Activated naive CD4-positive, alpha-beta T cell treated with anti-CD3 and anti-CD28 coated beads, Interleukin-2, amount 50 U/mL, for 24 hours (primary cell): Measurements from ENCODE around the gene ADI1.

Experiments
- H3K27ac Mint-ChIP-seq: one replicate; pipeline ENCODE4 v1.8.0; 2021; ENCODE audit warnings: mild to moderate bottlenecking, mixed read lengths
- H3K27me3 Mint-ChIP-seq: one replicate; pipeline ENCODE4 v1.8.0; 2021; ENCODE audit warnings: mixed read lengths
- H3K36me3 Mint-ChIP-seq: one replicate; pipeline ENCODE4 v1.8.0; 2021; ENCODE audit warnings: mixed read lengths
- H3K4me1 Mint-ChIP-seq: one replicate; pipeline ENCODE4 v1.8.0; 2021; ENCODE audit warnings: mixed read lengths
- H3K4me3 Mint-ChIP-seq: one replicate; pipeline ENCODE4 v1.8.0; 2021; ENCODE audit warnings: mild to moderate bottlenecking, mixed read lengths
- H3K9me3 Mint-ChIP-seq: one replicate; pipeline ENCODE4 v1.8.0; 2021; ENCODE audit warnings: mixed read lengths

ADI1 gene

DNA sequence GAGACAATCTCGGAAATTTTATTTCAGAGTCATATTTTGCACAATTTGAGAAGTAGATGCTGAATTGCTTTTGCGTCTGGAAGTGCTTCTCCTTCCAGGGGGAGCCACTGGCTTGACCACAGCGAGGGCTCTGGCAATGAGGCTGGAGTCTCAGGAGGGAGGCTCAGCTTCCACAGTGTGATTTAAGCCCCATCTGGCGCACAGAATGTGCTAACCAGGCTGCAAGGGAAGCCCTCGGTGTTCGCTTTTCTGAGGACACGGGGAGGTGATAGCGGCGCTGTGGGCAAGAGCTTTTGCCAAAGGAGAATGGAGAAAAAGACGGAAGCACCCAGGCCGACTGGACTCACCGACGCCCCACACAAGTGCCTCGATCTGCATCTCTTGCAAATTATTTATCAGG is 52.4 kb downstream of the ADI1 start:
- Mint-ChIP-seq H3K36me3 (peaks cover 13% of the 10 kb centered on the region), H3K9me3 (no peaks in the 10 kb centered on the region), H3K4me3 (no peak overlapping the region), H3K27me3 (no peaks in the 10 kb centered on the region), H3K27ac (no peak overlapping the region), H3K4me1 (peaks cover 3% of the 10 kb centered on the region)

DNA sequence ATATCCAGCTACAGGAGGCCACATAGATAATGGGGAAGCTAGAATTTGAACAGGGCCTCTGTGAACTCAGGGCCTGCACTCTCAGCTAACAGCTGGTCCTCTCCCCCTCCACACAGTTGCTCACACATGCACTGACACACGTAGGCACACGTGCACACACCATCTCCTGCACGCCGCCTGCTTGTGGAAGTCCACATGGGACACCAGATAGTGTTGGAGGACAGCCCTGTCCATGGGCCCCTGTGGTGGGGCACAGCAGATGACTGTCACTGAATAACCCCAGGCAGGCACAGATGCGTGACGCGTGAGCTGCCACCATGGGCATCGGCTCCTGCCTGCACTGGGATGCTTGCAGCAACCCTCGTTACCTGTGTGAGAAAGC is 52.9 kb downstream of the ADI1 start:
- Mint-ChIP-seq H3K27me3 (no peaks in the 10 kb centered on the region), H3K27ac (no peak overlapping the region), H3K4me1 (peaks cover 6% of the 10 kb centered on the region), H3K9me3 (no peaks in the 10 kb centered on the region), H3K4me3 (no peak overlapping the region), H3K36me3 (peaks cover 13% of the 10 kb centered on the region)

DNA sequence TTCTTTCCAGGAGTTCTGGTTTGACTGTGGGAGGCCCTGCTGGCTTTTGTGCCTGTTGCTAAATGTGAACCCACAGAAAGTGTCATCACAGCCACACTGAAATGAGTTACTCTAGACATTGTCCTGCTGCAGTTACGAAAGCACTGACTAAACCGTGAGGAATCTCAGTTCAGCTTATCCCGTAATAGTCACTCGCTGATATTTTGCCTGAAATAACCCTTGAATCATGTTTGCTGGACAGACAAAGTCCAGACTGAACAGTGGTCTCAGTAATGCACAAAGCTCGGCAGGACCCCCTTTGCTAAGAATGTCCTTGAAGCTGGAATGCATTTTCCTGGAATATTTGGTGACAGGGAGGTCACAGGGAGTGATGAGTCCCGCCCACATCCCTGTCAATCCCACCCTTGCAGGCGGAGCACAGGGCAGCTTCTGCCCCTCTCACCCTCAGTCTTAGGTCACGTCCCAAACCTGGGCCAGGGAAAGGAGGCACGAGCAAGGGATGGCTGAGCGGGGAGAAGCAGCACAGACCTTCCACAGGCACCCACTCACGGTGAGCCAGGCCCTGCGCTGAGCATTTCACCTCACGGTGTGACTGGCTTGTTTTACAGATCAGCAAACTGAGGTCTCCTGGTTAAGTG is 53.4 kb downstream of the ADI1 start:
- Mint-ChIP-seq H3K36me3 (peaks cover 13% of the 10 kb centered on the region), H3K27ac (no peak overlapping the region), H3K4me1 (peaks cover 6% of the 10 kb centered on the region), H3K4me3 (no peak overlapping the region), H3K9me3 (no peaks in the 10 kb centered on the region), H3K27me3 (no peaks in the 10 kb centered on the region)

DNA sequence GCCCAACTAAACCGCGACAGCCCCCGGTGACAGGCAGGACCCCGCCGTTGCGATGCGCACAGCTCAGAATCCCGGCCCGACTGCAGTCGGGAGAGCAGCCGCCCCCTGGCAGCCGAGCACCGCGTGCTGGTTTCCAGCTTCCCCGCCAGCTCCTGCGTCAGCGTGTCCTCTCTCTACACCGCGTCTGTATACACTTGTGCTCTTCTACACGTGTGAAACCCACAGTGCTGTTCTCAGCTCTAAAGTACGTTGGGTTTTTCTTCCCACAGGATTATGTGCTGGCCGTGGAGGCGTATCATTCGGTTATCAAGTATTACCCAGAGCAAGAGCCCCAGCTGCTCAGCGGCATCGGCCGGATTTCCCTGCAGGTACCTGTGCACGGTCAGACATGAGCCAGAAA is 54.0 kb downstream of the ADI1 start:
- no peak overlapping the region for H3K27ac Mint-ChIP-seq
- H3K36me3 Mint-ChIP-seq: peaks cover 13% of the 10 kb centered on the region
- H3K9me3 Mint-ChIP-seq: no peaks in the 10 kb centered on the region
- H3K4me1 Mint-ChIP-seq: peaks cover 6% of the 10 kb centered on the region
- no peak overlapping the region for H3K4me3 Mint-ChIP-seq
- no peaks in the 10 kb centered on the region for H3K27me3 Mint-ChIP-seq

DNA sequence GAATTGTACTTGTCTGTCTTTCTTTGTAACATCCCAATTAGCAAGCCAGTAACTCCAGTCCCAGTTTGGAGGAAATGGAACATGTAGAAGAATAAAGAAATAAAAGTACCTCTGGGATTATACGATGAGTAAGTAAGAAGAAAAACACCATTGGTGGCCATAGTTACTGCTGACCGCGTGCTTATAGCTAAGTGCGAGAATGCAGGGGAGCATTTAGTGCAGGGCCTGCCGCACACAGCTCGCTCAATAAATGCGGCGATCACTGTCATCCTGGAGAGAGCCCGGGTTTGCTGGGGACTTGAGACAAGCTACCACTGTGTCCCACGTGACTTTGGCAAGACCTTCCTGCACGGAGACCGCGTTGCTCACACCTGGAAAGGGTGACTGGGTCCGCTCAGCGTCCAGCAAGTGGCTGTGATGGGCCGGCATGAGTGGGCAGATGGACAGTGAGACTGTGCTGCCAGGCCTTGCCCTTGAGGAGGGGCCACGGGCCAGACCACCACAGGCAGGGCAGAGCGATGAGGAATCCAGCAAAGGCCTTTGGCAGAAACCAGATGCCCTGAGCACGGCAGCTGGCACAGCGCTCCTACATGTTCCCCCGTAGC is 54.8 kb downstream of the ADI1 start:
- Mint-ChIP-seq H3K4me3 (no peak overlapping the region), H3K9me3 (no peaks in the 10 kb centered on the region), H3K27ac (no peak overlapping the region), H3K36me3 (peaks cover 10% of the 10 kb centered on the region), H3K4me1 (peaks cover 6% of the 10 kb centered on the region), H3K27me3 (no peaks in the 10 kb centered on the region)

DNA sequence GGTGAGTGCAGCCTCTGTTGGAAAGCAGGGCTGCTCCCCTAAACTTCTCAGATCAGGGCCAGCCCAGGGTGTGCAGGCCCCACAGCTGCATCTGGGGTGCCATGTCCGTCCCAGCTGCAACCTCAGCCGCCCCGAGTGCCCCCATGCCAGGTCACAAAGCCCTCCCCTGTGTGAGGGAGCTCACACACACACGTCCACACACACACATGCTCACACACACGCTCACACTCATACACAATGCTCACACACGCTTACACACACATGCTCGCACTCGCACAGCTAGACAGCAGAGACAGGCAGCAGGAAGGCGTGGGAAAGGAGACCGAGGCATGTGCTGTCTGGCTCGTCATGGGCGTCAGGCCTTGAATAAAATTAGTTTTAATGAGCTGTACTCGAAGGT is 55.4 kb downstream of the ADI1 start:
- Mint-ChIP-seq H3K27me3 (no peaks in the 10 kb centered on the region), H3K4me1 (peaks cover 6% of the 10 kb centered on the region), H3K27ac (no peak overlapping the region), H3K9me3 (no peaks in the 10 kb centered on the region), H3K4me3 (no peak overlapping the region), H3K36me3 (peaks cover 9% of the 10 kb centered on the region)

DNA sequence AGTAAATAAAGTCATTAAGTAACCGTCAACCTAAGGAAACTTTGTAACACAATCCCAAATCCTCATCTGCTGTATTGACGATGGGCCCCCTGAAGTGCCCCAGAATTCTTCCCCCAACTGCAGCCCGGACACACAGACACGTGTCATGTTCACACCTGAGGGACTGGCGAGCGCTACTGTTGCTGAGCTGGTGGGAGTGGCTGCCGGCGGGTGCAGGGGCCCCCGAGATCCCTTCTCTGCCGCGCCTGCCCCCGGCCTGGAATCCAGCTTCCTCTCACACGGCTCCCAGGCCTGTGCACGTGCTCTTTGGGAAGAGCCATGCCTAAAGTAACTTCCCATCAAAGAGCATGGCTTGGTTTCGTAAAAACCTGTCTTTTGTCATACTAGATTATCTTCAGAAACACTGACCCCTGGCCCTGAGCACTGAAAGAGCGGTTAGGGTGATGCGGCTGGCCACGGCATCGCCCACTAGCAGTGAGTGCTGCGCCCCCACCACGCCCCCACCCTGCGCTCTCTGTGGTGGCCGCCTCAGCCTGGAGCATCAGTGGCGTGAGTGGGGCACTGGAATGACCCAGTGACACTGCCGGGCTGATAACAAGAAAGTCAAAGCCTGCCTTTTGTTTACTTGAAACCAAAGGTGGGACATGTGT is 56.0 kb downstream of the ADI1 start:
- peaks cover 7% of the 10 kb centered on the region for H3K36me3 Mint-ChIP-seq
- H3K27ac Mint-ChIP-seq: no peak overlapping the region

DNA sequence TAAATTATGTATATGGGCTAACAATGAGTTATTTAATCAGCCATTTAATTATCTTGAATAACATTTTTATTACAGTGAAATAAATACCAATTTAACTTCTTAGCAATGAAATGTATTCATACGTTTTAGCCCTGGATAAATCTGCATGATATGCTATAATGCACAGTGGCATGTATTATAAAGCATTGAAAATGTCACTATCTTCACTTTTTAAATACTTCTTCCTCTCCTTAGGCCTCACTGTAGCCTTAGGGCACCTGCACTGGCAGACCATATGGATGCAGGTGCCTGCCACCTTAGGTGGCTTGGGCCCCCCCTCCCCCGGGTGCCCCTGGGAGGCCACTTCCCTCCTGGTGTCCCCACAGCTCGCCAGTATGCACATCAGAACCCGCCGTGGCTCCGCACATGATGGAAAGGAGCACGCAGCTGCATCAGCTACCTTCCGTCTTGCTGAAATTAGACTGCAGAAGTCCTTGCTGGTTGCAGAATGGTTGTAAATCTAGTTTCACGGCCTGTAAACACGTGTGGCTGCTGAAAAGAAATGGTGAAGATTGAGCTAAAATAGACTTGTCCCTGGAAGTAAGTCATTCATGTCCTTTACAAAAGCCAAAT is 56.7 kb downstream of the ADI1 start:
- Mint-ChIP-seq H3K9me3 (no peaks in the 10 kb centered on the region), H3K36me3 (peaks cover 4% of the 10 kb centered on the region), H3K4me3 (no peak overlapping the region), H3K27me3 (no peaks in the 10 kb centered on the region), H3K4me1 (peaks cover 6% of the 10 kb centered on the region), H3K27ac (no peak overlapping the region)

More for the DNA sequence above, 56.0 kb downstream of the ADI1 start:
- Mint-ChIP-seq H3K9me3 (no peaks in the 10 kb centered on the region), H3K4me3 (no peak overlapping the region), H3K27me3 (no peaks in the 10 kb centered on the region), H3K4me1 (peaks cover 6% of the 10 kb centered on the region)

DNA sequence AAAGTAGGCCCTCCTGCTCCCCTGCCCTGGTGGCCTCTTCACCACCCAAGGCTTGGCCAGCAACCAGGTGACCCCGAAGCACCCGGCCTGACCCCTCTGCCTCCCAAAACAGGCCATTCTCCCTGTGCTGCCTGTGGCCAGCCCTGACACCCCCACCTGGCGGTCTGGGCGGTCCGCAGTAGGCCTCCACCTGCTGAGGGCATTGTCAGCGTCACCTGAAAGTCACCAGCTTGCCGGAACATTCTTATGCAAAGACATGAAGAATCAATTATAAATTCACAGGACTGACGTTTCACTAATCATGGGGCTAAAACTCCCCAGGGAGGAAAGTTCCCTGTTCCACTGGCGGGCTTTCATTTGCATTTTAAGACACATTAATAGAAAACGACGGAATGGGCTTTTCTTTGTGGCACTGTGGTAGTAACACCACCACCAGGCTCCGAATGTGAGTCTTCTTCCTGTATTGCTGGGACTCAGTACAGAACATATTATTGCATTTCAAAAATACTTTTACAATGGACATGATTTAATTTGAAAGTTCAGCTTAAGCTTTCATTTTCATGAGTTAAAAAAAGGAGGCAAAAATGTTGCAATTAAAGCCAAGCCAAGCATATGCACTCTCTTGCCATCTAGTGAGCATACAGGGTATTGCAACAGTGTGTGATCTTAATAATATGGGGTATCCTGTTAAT is 57.4 kb downstream of the ADI1 start:
- no peak overlapping the region for H3K4me3 Mint-ChIP-seq
- no peaks in the 10 kb centered on the region for H3K27me3 Mint-ChIP-seq
- H3K36me3 Mint-ChIP-seq: peaks cover 5% of the 10 kb centered on the region
- H3K4me1 Mint-ChIP-seq: peaks cover 6% of the 10 kb centered on the region
- H3K27ac Mint-ChIP-seq: no peak overlapping the region
- no peaks in the 10 kb centered on the region for H3K9me3 Mint-ChIP-seq

DNA sequence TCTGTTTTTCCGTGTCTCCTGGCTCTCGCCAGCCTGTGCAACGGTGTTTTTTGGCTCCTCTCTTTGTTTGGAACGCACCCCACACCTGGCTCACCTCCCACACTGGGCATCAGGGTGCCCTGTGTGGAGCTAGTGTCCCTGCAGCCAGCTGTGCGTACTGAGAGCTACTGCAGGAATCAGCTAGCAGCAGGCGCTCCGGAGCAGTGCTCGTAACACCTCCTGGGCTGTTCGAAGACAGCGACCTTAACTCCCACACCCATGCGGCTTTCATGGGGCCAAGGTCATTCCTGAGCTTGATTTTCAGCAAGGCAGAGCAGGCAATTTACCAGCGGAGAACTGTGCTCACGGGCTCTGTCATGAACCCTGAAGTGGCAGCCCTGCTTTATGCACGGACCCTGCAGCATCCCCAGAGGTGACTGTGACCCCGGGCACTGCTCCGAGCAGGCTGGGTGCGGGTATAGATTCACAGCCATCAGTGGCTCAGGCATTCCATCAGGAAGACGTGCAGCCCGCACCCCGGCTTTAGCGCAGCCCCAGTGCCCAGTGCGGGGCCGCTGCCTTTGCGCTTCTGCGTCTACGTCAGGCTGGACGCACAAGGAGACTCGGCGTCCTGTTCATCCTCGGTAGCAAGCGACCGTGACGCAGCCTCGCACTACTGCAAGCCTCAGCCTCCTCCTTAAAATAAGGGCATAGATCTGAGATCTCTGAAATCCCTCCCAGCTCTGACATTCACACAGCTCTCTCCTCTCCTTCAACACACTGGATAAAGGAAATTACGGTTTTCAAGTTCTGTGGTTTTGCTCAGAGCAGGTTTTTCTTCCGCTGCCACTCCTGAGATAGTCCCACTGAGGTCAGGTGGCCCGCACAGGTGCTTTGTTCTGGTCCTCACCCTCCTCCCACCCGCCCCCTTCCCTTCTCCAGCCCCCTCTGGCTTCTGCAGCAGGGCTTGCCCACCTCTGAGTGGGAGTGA is 58.2 kb downstream of the ADI1 start:
- Mint-ChIP-seq H3K4me3 (no peak overlapping the region), H3K9me3 (no peaks in the 10 kb centered on the region), H3K36me3 (peaks cover 7% of the 10 kb centered on the region), H3K27me3 (no peaks in the 10 kb centered on the region), H3K4me1 (peaks cover 6% of the 10 kb centered on the region), H3K27ac (no peak overlapping the region)

DNA sequence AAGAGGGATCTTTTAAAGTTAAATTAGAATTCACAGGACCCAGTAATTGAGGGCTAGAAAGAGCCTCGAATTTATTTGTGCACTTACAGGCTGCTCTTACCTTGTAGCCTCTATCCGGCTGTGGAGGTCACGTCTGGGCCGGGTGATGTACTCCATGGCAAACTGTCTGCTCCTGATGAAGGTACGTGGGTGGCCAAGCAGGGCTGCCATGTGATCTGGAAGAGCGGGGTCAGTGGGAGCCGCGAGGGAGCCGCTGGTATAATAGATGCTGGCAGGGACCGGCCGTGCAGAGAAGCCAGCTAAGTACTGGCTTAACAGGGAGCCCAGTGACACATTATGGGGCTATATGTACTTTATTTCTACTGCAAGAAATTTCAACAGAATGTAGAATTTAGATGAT is 59.2 kb downstream of the ADI1 start:
- Mint-ChIP-seq H3K27me3 (no peaks in the 10 kb centered on the region), H3K9me3 (no peaks in the 10 kb centered on the region), H3K4me3 (no peak overlapping the region), H3K4me1 (peaks cover 6% of the 10 kb centered on the region), H3K27ac (no peak overlapping the region), H3K36me3 (peaks cover 7% of the 10 kb centered on the region)

DNA sequence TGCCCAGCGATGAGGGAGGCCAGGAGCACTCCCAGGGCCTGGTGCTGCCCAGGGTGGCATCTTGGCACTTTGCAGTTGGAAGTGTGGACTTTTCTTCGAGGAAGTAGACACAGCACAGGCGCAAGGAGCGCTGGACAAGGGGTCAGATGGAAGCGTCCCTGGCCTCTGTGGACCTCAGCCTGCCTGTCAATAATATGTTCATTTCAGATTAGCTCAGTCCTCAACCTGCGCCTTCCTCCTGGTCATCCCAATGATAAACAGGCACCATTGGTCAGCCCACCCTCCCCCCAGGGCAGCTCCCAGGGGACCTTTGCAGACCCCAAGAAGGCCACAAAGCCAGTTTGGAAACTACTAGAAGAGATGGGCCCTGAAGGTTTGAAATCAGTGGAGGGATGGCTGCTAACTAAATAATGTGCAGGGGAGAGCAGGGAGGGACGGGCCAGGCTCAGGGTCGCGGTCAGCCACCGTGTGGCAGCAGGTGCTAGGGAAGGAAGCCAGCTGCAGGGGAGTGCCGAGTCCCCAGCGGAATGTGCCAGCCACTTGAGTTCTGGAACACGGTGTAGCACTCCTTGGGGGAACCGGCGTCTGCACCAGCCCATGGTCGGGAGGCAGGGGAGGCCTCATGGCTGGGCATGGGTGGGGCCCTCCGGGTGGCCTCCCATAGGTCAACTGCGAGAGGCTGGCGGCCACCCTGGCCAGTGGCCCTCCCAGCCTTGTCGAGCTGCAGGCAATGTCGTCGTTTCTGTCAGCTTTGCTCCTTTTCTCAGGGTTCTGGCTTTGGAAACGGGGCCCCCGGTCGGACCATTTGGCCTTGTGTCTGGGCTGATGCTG is 59.9 kb downstream of the ADI1 start:
- no peaks in the 10 kb centered on the region for H3K27me3 Mint-ChIP-seq
- H3K4me1 Mint-ChIP-seq: peaks cover 6% of the 10 kb centered on the region
- H3K36me3 Mint-ChIP-seq: peaks cover 5% of the 10 kb centered on the region
- H3K27ac Mint-ChIP-seq: no peak overlapping the region
- H3K4me3 Mint-ChIP-seq: no peak overlapping the region
- H3K9me3 Mint-ChIP-seq: no peaks in the 10 kb centered on the region

DNA sequence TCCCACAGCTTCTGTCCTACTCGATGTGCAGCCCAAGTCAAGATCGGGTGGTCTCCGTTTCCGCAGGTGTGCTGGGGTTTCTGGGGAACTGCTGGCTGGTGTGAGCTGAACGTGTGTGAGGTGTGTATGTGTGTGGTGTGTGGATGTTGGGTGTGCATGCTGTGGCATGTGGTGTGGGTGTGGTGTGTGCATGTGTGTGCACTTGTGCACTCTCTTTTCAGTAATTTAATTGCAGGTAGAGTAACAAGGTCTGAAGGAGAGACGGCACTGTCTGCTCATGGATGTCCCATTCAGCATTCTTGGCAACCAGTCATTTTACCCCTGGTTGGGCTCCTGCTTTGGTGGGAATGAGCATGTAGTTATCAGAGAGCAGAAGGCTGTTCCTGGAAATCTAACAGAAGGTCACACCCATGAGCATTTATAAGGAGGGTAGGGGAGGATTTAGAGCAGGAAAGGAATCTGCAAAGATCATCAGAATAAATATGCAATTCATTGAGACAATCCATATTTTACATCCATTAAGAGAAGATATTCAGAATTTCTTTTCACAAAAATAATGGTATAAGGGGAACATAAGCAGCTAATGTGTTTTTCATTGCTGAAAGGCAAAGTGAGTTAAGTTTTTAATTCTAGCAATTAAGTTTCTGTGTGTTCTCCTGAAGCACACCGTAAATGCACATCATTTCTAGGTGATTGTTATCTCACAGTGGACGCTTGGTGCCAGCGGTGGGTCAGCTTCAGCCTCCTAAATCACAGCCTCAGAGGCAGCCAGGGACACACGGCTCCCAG is 60.7 kb downstream of the ADI1 start:
- Mint-ChIP-seq H3K4me1 (peaks cover 6% of the 10 kb centered on the region), H3K36me3 (peaks cover 3% of the 10 kb centered on the region), H3K27ac (peak overlapping the region; percentile 81), H3K4me3 (no peak overlapping the region), H3K9me3 (no peaks in the 10 kb centered on the region), H3K27me3 (no peaks in the 10 kb centered on the region)
